ENCODE measurements around the gene PATJ. TPM values are rescaled to one million over a fixed set of nuclear protein-coding genes. Genes with fewer than 3 reads are reported as not detected.

Gene PATJ
- total and polyA plus RNA-seq, 2 experiments from 2014 or later, result 35.3 to 68.4 TPM

GRCh38 chr1:61808968-61809367, 66.7 kb downstream of the PATJ start:
- Mint-ChIP-seq H3K27me3 (ENCODE audit: insufficient read depth, low read depth, poor library complexity) (peaks cover 2% of the 10 kb centered on the region), H3K4me3 (no peak overlapping the region), H3K27ac (no peak overlapping the region), H3K36me3 (ENCODE audit: low read depth) (peaks cover 50% of the 10 kb centered on the region), H3K4me1 (peaks cover 5% of the 10 kb centered on the region), H3K9me3 (no peaks in the 10 kb centered on the region)
- 0 out of 2 replicates have a peak, but pooled peaks cover 5% of the 10 kb centered on the region for H4K20me1 ChIP-seq (replicated peaks; ENCODE audit: insufficient read depth)
- no peak for ATAC-seq
- H3K4me2 ChIP-seq, result no peak overlapping the region
- no peaks in the 10 kb centered on the region for H3K4me1 ChIP-seq (ENCODE audit: insufficient read depth)
- H3K27me3 ChIP-seq (ENCODE audit: insufficient read depth), result no peaks in the 10 kb centered on the region
- peak overlapping the region; percentile 40; the same call in 1 of the 2 replicates for H3K27ac ChIP-seq (ENCODE audit: low read depth)
- TF ChIP-seq CREB1 (CRISPR knock-in tag; IDR thresholded peaks at IDR 0.05; ENCODE audit: low read depth) (no peak), NANOG (IDR thresholded peaks at IDR 0.05; ENCODE audit: borderline replicate concordance) (no peak), POLR2AphosphoS5 (IDR thresholded peaks at IDR 0.05; ENCODE audit: low read depth) (no peak), STAT1 (IDR thresholded peaks at IDR 0.05; ENCODE audit: unreplicated experiment) (no peak), EZH2phosphoT487 (IDR thresholded peaks at IDR 0.05; ENCODE audit: unreplicated experiment) (no peak), ZNF331 (CRISPR knock-in tag; IDR thresholded peaks at IDR 0.05; ENCODE audit: low read depth) (no peak)
- no peaks in the 10 kb centered on the region for H3F3A ChIP-seq (replicated peaks; ENCODE audit: low read depth)
- peaks cover 15% of the 10 kb centered on the region; the same call in 1 of the 2 replicates for H3K36me3 ChIP-seq (ENCODE audit: insufficient read depth)
- H3K9me2 ChIP-seq (ENCODE audit: insufficient read depth), result no peaks in the 10 kb centered on the region
- H3K79me2 ChIP-seq (replicated peaks; ENCODE audit: insufficient read depth), result no peaks in the 10 kb centered on the region
- H3K4me3 ChIP-seq, result no peak overlapping the region
- no peak for DNase-seq (ENCODE audit: low spot score)
- no peak overlapping the region for H2AFZ ChIP-seq

- Mint-ChIP-seq H3K9me3 (no peaks in the 10 kb centered on the region), H3K4me1 (no peaks in the 10 kb centered on the region), H3K27ac (no peak overlapping the region), H3K27me3 (ENCODE audit: insufficient read depth, low read depth, poor library complexity) (peaks cover 2% of the 10 kb centered on the region), H3K36me3 (ENCODE audit: low read depth) (peaks cover 30% of the 10 kb centered on the region), H3K4me3 (no peak overlapping the region)
- Histone ChIP-seq H4K20me1 (replicated peaks; ENCODE audit: insufficient read depth) (0 out of 2 replicates have a peak, but pooled peaks cover 7% of the 10 kb centered on the region), H3K9me2 (ENCODE audit: insufficient read depth) (no peaks in the 10 kb centered on the region), H3K4me3 (no peak overlapping the region), H3K79me2 (replicated peaks; ENCODE audit: insufficient read depth) (no peaks in the 10 kb centered on the region), H3F3A (replicated peaks; ENCODE audit: low read depth) (no peaks in the 10 kb centered on the region), H3K4me2 (no peak overlapping the region), H3K27me3 (ENCODE audit: insufficient read depth) (no peaks in the 10 kb centered on the region), H2AFZ (no peak overlapping the region), H3K4me1 (ENCODE audit: insufficient read depth) (no peaks in the 10 kb centered on the region), H3K36me3 (ENCODE audit: insufficient read depth) (0 out of 2 replicates have a peak, but pooled peaks cover 9% of the 10 kb centered on the region), H3K27ac (ENCODE audit: low read depth) (no peak overlapping the region)
- TF ChIP-seq CREB1 (CRISPR knock-in tag; IDR thresholded peaks at IDR 0.05; ENCODE audit: low read depth) (no peak), CTCF (conservative IDR thresholded peaks at IDR 0.05; ENCODE audit: low read depth in 2 of 2) (no peak), ZNF331 (CRISPR knock-in tag; IDR thresholded peaks at IDR 0.05; ENCODE audit: low read depth) (no peak), ETS1 (IDR thresholded peaks at IDR 0.05) (no peak), EZH2phosphoT487 (IDR thresholded peaks at IDR 0.05; ENCODE audit: unreplicated experiment) (no peak), ZNF462 (CRISPR knock-in tag; IDR thresholded peaks at IDR 0.05) (no peak), STAT1 (IDR thresholded peaks at IDR 0.05; ENCODE audit: unreplicated experiment) (no peak), POLR2AphosphoS5 (IDR thresholded peaks at IDR 0.05; ENCODE audit: low read depth) (no peak), EZH2 (IDR thresholded peaks at IDR 0.05; ENCODE audit: low read depth, unreplicated experiment) (no peak)
- DNase-seq (ENCODE audit: low spot score), result no peak
- ATAC-seq, result no peak
Measured at GRCh38 chr1:61812916-61813315, 70.6 kb downstream of the PATJ start.
